ENCODE measurements around the gene HLA-DMB. TPM values are rescaled to one million over a fixed set of nuclear protein-coding genes. Genes with fewer than 3 reads are reported as not detected.

HLA-DMB gene
- total RNA-seq, 1 donor from 2014 or later = 0.26 TPM

DNA sequence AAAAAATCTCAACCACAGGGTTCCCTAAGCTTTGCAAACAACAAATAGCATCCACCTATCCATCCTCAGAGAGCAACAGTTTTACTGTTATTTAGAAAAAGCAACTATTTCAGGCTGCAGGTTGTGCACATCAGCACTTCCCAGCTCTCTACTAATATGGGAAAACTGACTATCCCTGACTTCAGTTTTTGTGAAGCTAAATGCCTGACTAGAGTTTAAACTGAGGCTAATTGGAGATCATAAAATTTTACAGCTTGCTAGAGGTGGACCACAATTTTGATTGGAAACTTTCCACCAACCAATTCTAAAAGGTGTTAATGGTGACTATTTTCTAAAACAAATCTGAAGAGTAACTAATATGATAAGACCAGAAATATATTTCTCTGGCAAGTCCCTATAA is 36.9 kb downstream of the HLA-DMB start:
- Histone ChIP-seq H3K36me3 (ENCODE audit: control insufficient read depth, insufficient read depth, low read length) (no peaks in the 10 kb centered on the region), H3K4me3 (ENCODE audit: low read depth, low read length) (no peak overlapping the region), H3K27me3 (ENCODE audit: control insufficient read depth, insufficient read depth, low read length) (no peaks in the 10 kb centered on the region)
- TF ChIP-seq, protein P1, sequence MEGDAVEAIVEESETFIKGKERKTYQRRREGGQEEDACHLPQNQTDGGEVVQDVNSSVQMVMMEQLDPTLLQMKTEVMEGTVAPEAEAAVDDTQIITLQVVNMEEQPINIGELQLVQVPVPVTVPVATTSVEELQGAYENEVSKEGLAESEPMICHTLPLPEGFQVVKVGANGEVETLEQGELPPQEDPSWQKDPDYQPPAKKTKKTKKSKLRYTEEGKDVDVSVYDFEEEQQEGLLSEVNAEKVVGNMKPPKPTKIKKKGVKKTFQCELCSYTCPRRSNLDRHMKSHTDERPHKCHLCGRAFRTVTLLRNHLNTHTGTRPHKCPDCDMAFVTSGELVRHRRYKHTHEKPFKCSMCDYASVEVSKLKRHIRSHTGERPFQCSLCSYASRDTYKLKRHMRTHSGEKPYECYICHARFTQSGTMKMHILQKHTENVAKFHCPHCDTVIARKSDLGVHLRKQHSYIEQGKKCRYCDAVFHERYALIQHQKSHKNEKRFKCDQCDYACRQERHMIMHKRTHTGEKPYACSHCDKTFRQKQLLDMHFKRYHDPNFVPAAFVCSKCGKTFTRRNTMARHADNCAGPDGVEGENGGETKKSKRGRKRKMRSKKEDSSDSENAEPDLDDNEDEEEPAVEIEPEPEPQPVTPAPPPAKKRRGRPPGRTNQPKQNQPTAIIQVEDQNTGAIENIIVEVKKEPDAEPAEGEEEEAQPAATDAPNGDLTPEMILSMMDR (IDR thresholded peaks at IDR 0.05; ENCODE audit: insufficient read depth, low read length, severe bottlenecking) = no peak
- DNase-seq (ENCODE audit: low read depth) (no peak), FAIRE-seq (no peak)

DNA sequence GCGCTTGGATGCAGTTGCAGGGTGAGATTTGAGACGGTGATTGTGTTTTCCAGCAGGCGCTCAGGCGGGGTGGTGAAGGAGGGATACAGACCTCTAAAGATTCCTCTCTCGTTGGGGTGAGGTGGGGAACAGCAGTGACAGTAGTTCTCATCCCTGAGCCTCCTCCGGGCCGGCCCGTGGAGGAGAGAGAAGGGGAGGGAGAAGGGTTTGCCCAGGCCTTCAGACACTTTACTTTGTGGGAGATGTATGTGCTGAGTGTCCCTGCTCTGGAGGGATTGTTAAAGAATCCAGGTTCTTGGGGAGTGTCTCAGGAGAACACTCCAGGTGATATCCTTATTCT is 45.9 kb downstream of the HLA-DMB start:
- TF ChIP-seq, protein P1 (IDR thresholded peaks at IDR 0.05; ENCODE audit: insufficient read depth, low read length, severe bottlenecking) = no peak
- DNase-seq (ENCODE audit: low read depth) (no peak), FAIRE-seq (no peak)
- peak overlapping the region; percentile 86 for H3K4me3 ChIP-seq (ENCODE audit: low read depth, low read length)
- no peaks in the 10 kb centered on the region for H3K27me3 ChIP-seq (ENCODE audit: control insufficient read depth, insufficient read depth, low read length)
- H3K36me3 ChIP-seq (ENCODE audit: control insufficient read depth, insufficient read depth, low read length) = no peaks in the 10 kb centered on the region

DNA sequence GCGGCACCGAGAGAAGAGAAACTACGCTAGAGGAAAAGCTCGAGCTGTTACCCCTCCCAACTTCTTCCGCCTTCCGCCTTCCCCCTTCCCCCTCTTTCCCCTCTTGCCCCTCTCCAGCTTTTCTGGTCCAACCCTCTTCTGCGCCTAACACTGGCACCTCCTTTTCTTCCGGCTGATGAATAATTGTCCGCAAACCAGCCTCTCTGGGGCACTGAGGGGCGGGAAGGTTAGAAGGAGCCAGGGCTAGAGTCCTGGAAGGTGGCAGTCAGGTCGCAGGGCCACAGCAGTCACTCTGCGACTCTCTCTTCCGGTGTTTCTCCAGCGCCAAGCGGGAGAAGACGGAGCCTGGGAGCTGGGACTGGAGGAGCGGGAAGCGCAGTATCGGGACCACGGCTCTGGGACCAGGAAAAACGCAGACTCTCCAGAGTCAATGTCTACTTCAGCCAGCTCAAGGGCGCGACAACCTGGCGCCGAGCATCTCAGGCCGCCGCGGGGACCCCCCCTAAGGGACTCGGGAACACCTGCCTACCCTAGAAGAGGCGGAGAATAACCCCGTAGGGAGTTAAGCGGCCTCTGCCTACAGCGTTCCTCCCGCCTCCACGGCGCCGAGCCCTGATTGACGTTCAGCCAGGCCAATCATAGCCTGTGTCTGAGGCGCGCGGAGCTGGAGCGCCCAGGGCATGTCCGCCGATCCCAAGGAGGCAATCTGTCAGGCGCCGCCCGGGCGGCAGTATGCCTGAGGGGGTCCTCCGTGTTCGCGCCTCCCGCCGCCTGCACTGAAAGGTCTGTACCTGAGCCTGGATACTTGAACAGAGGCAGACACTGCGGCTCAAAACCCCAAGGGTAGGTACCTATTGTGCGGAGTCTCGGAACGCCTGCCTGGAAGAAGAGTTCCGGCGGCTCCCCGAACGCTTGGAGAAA is 46.5 kb downstream of the HLA-DMB start:
- Histone ChIP-seq H3K36me3 (ENCODE audit: control insufficient read depth, insufficient read depth, low read length) (no peaks in the 10 kb centered on the region), H3K4me3 (ENCODE audit: low read depth, low read length) (peak overlapping the region; percentile 86), H3K27me3 (ENCODE audit: control insufficient read depth, insufficient read depth, low read length) (no peaks in the 10 kb centered on the region)
- FAIRE-seq = no peak
- TF ChIP-seq, protein P1 (IDR thresholded peaks at IDR 0.05; ENCODE audit: insufficient read depth, low read length, severe bottlenecking) = no peak
- peak; percentile 85 for DNase-seq (ENCODE audit: low read depth)

DNA sequence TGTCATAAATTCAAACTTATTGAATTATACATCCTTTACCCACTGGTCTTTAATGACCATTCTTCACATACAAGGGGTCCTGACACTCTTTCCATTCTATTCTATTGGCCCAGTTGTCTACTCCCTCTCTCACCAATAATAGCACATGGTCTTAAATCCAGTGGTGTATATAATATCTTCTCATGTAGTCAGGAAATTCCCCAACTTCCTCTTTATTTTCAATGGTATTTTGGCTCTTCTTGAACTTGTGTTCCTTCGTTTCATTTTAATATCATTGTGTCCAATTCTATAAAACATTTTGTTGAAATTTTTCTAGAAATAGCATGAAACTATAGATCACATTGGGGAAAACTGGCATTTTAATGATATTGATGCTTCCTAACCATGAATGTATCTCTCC is 50.0 kb downstream of the HLA-DMB start:
- DNase-seq (ENCODE audit: low read depth) = no peak
- TF ChIP-seq, protein P1 (IDR thresholded peaks at IDR 0.05; ENCODE audit: insufficient read depth, low read length, severe bottlenecking) = no peak
- H3K36me3 ChIP-seq (ENCODE audit: control insufficient read depth, insufficient read depth, low read length) = no peaks in the 10 kb centered on the region
- no peak overlapping the region for H3K4me3 ChIP-seq (ENCODE audit: low read depth, low read length)
- FAIRE-seq = no peak
- H3K27me3 ChIP-seq (ENCODE audit: control insufficient read depth, insufficient read depth, low read length) = no peaks in the 10 kb centered on the region

DNA sequence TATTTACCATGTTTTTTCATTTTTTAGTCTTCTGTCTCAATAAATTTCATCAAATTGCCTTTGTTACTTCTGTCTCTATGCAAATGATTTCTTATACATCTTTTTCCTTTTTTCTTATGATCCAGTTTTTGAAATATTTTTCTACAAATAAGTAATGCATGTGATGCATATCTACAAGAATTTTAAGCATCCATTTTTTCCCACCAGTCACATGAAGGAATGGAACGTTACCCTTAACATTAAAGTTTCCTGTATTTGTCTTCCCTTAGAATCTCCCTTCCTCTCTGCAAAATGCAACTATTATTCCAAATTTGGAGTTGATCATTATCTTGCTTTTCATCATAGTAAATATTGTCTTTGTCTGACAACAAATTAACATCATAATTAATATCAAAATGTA is 51.3 kb downstream of the HLA-DMB start:
- no peak for FAIRE-seq
- TF ChIP-seq, protein P1 (IDR thresholded peaks at IDR 0.05; ENCODE audit: insufficient read depth, low read length, severe bottlenecking) = no peak

More for the DNA sequence above, 51.3 kb downstream of the HLA-DMB start:
- Histone ChIP-seq H3K27me3 (ENCODE audit: control insufficient read depth, insufficient read depth, low read length) (no peaks in the 10 kb centered on the region), H3K4me3 (ENCODE audit: low read depth, low read length) (no peak overlapping the region), H3K36me3 (ENCODE audit: control insufficient read depth, insufficient read depth, low read length) (no peaks in the 10 kb centered on the region)
- DNase-seq (ENCODE audit: low read depth) = no peak
